HTR-8/SVneo (cell line): ENCODE data around the gene HDAC4.

Experiments used
- DNase-seq: peaks from one replicate; pipeline ENCODE4 v3.0.0; 2011; ENCODE audit warnings: low spot score, mixed read lengths; ENCODE audit not compliant: insufficient read length
- FAIRE-seq: peaks from 2 replicates; lab custom pipeline; 2011; peaks lifted over from hg19 to GRCh38; lab: Jason Lieb, UNC

The HDAC4 gene

GRCh38 chr2:239155806-239156480 is 244.9 kb downstream of the HDAC4 start:
- DNase-seq (no peak), FAIRE-seq (no peak)

DNA sequence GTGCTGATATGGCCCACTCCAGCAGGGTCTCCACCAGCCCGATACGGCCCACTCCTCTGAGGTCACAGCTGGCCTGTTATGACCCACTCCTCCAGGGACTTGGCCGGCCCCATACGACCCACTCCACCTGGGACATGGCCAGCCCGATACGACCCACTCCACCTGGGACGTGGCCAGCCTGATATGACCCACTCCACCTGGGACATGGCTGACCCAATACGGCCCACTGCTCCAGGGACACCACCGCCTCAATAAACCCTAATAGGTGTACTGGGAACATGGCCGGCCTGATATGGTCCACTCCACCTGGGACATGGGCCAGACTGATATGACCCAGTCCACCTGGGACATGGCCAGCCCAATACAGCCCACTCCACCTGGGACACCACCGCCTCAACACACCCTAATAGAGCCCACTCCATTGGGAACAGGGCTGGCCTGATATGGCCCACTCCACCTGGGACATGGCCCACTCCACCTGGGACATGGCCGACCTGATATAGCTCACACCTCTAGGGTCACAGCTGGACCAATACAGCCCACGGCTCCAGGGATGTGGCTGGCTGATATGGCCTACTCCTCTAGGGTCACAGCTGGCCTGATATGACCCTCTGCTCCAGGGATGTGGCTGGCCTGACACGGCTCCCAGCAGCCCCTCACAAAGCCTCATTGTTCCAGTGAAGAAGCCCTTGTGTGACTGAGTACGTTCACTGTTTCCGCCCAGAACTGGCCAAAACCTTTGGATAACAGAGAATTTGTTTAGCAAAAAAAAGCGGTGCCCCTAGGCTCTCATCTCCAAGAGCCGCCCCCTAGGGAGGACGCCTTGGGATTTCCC is 245.6 kb downstream of the HDAC4 start:
- DNase-seq (no peak), FAIRE-seq (no peak)

- DNase-seq = no peak
- FAIRE-seq = no peak
Measured at GRCh38 chr2:239153806-239154591, 246.8 kb downstream of the HDAC4 start.

- DNase-seq (no peak), FAIRE-seq (no peak)
Measured at GRCh38 chr2:239152916-239153305, 247.9 kb downstream of the HDAC4 start.

DNA sequence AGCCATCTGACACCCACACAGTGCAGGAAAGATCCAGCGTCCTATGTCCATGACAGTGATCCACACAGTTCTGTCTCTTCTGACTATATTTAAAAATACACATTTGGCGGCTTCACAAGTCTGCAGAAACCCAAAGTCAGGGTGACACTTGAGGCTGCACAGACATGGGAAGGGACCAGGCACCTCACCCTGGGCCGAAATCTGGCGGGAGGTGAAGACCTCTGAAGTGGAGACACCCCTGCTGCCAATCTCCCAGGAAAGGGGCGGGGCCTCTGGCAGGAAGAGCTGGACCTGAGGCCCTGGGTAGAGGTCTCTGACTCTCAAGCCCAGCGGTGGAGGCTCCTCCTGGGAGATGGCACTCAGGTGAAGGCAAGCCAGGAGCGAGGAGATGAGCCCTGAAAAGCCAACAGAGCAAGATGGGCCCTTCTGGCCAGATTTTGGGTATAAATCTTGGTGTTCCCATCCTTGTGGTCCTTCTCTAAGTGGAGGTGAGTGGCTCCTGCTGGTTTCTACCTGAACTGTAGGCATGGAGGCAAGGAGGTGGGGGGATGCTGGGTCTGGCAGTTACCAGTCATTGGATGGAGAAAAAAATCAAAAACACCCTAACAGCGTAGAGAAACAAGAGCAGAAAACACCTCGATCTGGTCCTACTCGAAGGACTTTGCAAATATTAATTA is 248.4 kb downstream of the HDAC4 start:
- DNase-seq (no peak), FAIRE-seq (no peak)

- no peak for DNase-seq
- no peak for FAIRE-seq
Measured at GRCh38 chr2:239151201-239152131, 249.4 kb downstream of the HDAC4 start.

DNA sequence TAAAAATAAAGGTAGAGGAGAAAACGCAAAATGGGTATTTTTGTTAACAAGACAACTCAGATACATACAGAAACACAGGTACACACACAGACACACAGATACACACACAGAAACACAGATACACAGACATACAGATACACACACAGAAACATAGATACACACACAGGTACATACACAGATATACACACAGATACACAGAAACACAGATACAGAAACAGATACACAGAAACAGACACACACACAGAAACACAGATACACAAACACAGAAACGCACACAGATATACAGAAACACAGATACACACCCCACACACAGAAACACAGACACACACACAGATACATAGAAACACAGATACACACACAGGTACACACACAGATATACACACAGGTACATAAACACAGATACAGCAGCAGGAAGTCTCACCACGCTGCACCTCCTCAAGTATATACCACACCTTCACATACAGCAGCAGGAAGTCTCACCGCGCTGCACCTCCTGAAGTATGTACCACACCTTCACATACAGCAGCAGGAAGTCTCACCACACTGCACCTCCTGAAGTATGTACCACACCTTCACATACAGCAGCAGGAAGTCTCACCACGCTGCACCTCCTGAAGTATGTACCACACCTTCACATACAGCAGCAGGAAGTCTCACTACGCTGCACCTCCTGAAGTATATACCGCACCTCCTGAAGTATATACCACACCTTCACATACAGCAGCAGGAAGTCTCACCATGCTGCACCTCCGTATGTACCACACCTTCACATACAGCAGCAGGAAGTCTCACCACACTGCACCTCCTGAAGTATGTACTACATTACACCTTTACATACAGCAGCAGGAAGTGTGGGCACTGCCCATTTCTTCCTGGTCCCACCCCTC is 250.5 kb downstream of the HDAC4 start:
- FAIRE-seq (peak; percentile 71), DNase-seq (no peak)

DNA sequence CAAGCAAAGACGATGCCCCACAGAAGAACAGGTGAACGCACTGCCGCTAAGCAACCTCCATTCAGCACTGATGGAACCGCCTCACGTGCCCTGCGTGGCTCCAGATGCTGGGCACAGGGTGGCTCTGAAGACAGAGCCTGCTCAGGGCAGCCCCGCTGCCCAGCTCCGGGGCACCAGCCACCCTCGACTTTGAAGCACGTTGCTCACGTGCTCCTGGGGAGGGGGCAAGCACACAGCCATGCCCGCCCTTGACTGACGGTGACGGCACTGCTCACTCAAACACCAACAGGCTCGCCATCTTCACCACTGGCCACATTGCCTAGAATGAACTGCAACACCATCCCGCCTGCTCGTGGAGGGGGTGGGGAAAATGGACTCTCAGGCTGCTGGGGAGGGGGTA is 251.3 kb downstream of the HDAC4 start:
- FAIRE-seq = no peak
- DNase-seq = no peak

GRCh38 chr2:239148495-239149200 is 252.2 kb downstream of the HDAC4 start:
- DNase-seq (no peak), FAIRE-seq (no peak)

- DNase-seq (no peak), FAIRE-seq (no peak)
Measured at GRCh38 chr2:239147376-239147775, 253.4 kb downstream of the HDAC4 start.

GRCh38 chr2:239146741-239147181 is 254.1 kb downstream of the HDAC4 start:
- no peak for DNase-seq
- no peak for FAIRE-seq

DNA sequence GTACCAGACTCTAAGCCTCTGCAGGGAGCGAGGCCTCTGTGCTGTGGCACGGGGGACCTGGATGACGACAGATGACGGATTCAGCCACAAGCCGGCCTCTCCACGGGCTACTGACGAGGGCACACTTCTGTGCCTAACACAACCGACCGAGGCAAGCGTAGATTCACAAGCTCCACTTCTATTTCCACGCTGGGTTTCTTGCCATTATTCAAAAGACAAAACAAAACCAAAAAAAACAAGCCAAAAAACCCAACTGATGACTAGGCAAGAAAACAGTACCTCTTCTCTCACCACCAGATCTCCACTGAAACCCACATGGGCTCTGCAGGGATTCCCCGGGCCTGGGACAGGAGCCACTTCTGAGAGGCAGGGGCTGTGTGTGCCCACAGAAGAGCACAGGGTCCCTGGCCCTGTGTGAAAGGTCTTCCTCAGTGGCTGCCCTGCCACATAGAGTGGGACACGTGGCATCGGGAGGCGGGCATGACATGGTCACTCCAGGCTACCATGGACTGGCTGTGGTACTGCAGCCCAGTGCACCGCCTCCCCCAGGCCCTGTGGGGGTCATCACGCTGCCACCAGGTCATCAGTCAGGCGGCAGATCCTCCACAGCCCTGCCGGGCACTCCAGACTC is 254.7 kb downstream of the HDAC4 start:
- FAIRE-seq = no peak
- no peak for DNase-seq

- FAIRE-seq (no peak), DNase-seq (no peak)
Measured at GRCh38 chr2:239145601-239146000, 255.2 kb downstream of the HDAC4 start.

DNA sequence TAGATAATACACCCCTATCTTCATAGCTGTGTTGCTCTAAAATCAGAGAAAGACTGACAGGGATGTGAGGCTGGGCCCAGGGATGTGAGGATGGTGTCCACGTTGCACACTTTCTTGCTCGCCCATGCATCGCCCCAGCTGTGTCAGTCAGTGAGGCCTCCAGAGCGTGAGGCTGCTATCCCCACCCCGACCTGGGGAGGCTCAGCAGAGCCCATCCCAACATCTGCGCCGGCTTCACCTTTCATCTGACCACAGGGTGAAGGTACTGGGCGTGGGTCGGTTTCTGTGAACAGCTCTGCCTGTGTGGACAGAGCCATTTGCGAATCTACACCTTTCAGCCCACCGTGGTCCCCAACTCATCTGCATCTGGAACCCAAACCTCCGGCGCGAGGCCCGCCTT is 255.7 kb downstream of the HDAC4 start:
- FAIRE-seq (no peak), DNase-seq (no peak)

DNA sequence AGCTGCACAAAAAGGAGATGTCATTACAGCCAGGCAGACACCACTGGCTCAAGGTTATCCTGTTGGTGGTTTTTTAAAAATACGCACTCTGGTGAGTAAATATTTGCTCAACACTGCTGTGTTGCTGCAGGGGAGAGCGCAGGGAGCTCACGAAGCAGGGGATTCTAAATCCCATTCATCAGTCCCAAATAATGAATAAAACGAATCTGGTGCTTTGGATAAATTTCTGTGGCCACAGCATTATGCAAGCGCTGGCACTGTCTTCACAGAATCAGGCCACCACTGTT is 256.2 kb downstream of the HDAC4 start:
- no peak for FAIRE-seq
- DNase-seq = no peak

- DNase-seq (peak; percentile 63), FAIRE-seq (peak; percentile 69)
Measured at GRCh38 chr2:239143858-239144712, 256.7 kb downstream of the HDAC4 start.

- FAIRE-seq = no peak
- no peak for DNase-seq
Measured at GRCh38 chr2:239142806-239143205, 258.0 kb downstream of the HDAC4 start.
